Upper lobe of left lung (tissue), 6 donors: ENCODE data around the gene PAK5. TPM values are rescaled to one million over a fixed set of nuclear protein-coding genes. Genes with fewer than 3 reads are reported as not detected.

Experiments used
- ATAC-seq, 2 donors: fragments of 200-7000 bp; cut with Tn5 transposase; one replicate each; pipeline ENCODE4 v1.9.1; 2022; ENCODE audit warnings: mild to moderate bottlenecking in 2 of 2, moderate library complexity in 2 of 2; ENCODE audit not compliant: low FRiP score in 2 of 2
- DNase-seq, 2 donors: peaks; one replicate each; pipeline ENCODE4 v3.0.0-alpha.2; 2019 to 2020
- H3K27ac ChIP-seq, 4 donors: fragments of 200-600 bp; sonication (generic); one replicate each; pipeline ENCODE4 v1.5.1; 2016 to 2019
- H3K27me3 ChIP-seq, 4 donors: fragments of 200-600 bp; sonication (generic); one replicate each; pipeline ENCODE4 v1.5.1; 2017 to 2019
- H3K36me3 ChIP-seq, 4 donors: fragments of 200-600 bp; sonication (generic); one replicate each; pipeline ENCODE4 v1.5.1; 2016 to 2019
- H3K4me1 ChIP-seq, 4 donors: fragments of 200-600 bp; sonication (generic); one replicate each; pipeline ENCODE4 v1.5.1; 2018 to 2019
- H3K4me3 ChIP-seq, 4 donors: fragments of 200-600 bp; sonication (generic); one replicate each; pipeline ENCODE4 v1.5.1; 2017 to 2019; ENCODE audit warnings: mild to moderate bottlenecking in 2 of 4, moderate library complexity in 1 of 4
- H3K9me3 ChIP-seq, 4 donors: fragments of 200-600 bp; sonication (generic); one replicate each; pipeline ENCODE4 v1.5.1; 2018 to 2019
- CTCF ChIP-seq, 6 experiments: fragments of 450-650 bp in 4 of 6; fragments of 200-600 bp in 2 of 6; sonication (generic) in 2 of 6; IDR thresholded peaks; one replicate each; pipeline ENCODE4 v1.5.1; 2016 to 2019; ENCODE audit warnings: antibody characterized with exemption in 6 of 6
- EP300 ChIP-seq, 4 donors: sonication (generic); formaldehyde crosslinking; IDR thresholded peaks; one replicate each; pipeline ENCODE4 v1.5.1; 2017; ENCODE audit warnings: antibody characterized with exemption in 4 of 4, control low read depth in 2 of 4
- POLR2A ChIP-seq, 4 donors: fragments of 450-650 bp; IDR thresholded peaks; one replicate each; pipeline ENCODE4 v1.5.1; 2016 to 2017; ENCODE audit warnings: antibody characterized with exemption in 4 of 4, mild to moderate bottlenecking in 2 of 4
- POLR2AphosphoS5 ChIP-seq, 2 donors: sonication (generic); formaldehyde crosslinking; IDR thresholded peaks; one replicate each; pipeline ENCODE4 v1.5.1; 2017; ENCODE audit warnings: antibody characterized with exemption in 2 of 2
- WGBS, 2 donors: methylation state at CpG; one replicate each; pipeline ENCODE4 v1.1.5; 2017 to 2018; 5-methylcytosine and 5-hydroxymethylcytosine counted together
- total RNA-seq, 6 donors: library from RNA; depleted of rRNA in 4 of 6; stranded (reverse); fragments of >200 nt in 4 of 6; gene quantifications; one replicate each; pipeline versions ENCODE4 v1.1.0 to v1.2.1, GENCODE V29; 2016 to 2021
- donor health status: DM: no; HTN: no; CAD: no; lungs with moderate emphysema.
- donor health status: DM: no; HTN: yes; CAD: no; lungs with severe emphysema.

PAK5 gene
- total RNA-seq, 6 donors from 2014 or later, result 0.17 to 0.30 (median 0.23) TPM; not detected in 2

DNA sequence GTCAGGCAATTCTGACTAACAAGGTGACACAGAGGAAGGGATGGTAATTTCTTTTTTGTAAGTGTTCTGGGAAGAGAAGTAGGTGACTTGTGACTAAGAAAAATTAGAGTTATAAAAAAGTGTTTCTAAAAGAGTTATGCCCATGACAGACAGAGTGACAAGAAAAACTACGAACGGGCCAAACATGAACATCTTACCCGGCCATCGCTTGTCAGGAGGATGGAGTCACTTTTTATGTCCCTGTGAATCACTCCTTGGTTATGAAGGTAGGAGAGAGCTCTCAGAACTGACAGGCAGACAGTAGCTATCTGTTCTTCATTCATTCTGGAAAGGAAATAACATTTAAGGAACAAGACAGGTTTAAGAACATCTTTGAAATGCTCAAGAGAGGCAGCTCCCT lies 281.5 kb downstream of the PAK5 start:
- no peak overlapping the region for H3K27ac ChIP-seq
- no peaks in the 10 kb centered on the region for H3K36me3 ChIP-seq
- no peaks in the 10 kb centered on the region for H3K4me1 ChIP-seq
- no peak overlapping the region for H3K4me3 ChIP-seq
- ATAC-seq (no peak), DNase-seq (no peak)
- WGBS, 2 donors, result 94 to 95% methylated on average over 4 of the region's 4 CpGs
- TF ChIP-seq POLR2A (IDR thresholded peaks at IDR 0.05) (no peak), CTCF (IDR thresholded peaks at IDR 0.05) (no peak), POLR2AphosphoS5 (IDR thresholded peaks at IDR 0.05) (no peak), EP300 (IDR thresholded peaks at IDR 0.05) (no peak)
- H3K9me3 ChIP-seq, result no peaks in the 10 kb centered on the region
- H3K27me3 ChIP-seq, result no peaks in the 10 kb centered on the region

GRCh38 chr20:9555781-9556180 lies 283.1 kb downstream of the PAK5 start:
- TF ChIP-seq EP300 (IDR thresholded peaks at IDR 0.05), result no peak
- TF ChIP-seq POLR2A (IDR thresholded peaks at IDR 0.05), result no peak
- no peak for TF ChIP-seq POLR2AphosphoS5 (IDR thresholded peaks at IDR 0.05)
- TF ChIP-seq CTCF (IDR thresholded peaks at IDR 0.05), result no peak
- Histone ChIP-seq H3K9me3 (no peaks in the 10 kb centered on the region), H3K36me3 (no peaks in the 10 kb centered on the region), H3K27ac (no peak overlapping the region), H3K27me3 (no peaks in the 10 kb centered on the region), H3K4me1 (no peaks in the 10 kb centered on the region), H3K4me3 (no peak overlapping the region)
- WGBS, 2 donors, result 93 to 96% methylated on average over 1 to 2 of the region's 2 CpGs
- no peak for DNase-seq
- no peak for ATAC-seq

DNA sequence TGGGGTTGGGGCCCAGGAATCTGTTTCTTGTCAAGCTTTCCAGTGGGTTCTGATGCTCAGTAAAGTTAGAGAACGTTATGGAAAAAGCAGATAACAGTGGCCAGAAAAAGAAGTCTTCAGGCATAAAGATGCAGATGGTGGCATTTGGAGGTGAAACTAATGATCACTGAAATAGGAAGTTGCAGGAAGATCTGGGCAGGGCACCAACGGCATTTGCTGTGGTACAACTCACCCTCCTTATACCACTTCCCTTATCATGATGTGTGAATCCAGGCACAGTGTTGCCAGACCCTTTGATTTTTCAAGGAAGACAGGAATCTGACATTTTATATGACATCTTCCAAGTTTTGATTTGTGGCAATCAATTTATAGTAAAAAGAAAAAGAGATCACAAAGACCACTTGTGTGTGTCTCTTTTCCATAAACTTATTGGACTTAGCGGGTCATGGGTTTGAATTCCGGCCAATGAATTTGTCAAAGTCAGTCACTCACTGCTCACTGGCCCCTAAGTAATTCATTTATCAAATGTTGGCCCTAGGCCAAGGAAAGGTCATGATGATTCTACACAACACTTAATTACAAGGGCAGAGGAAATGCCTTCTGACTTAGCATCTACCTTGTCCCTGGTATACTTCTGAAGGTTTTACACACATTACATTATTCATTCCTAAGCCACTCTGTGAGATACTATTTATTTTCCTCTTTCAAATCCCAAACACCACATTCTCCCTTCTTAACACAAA lies 286.9 kb downstream of the PAK5 start:
- Histone ChIP-seq H3K9me3 (no peaks in the 10 kb centered on the region), H3K4me1 (no peaks in the 10 kb centered on the region), H3K4me3 (no peak overlapping the region), H3K36me3 (no peaks in the 10 kb centered on the region), H3K27me3 (no peaks in the 10 kb centered on the region), H3K27ac (no peak overlapping the region)
- 55 to 57% methylated on average over 4 of the region's 4 CpGs for WGBS, 2 donors
- ATAC-seq, result no peak
- no peak for DNase-seq
- no peak for TF ChIP-seq CTCF (IDR thresholded peaks at IDR 0.05)
- TF ChIP-seq POLR2AphosphoS5 (IDR thresholded peaks at IDR 0.05), result no peak

- H3K4me3 ChIP-seq, result no peak overlapping the region
- TF ChIP-seq EP300 (IDR thresholded peaks at IDR 0.05) (no peak), POLR2AphosphoS5 (IDR thresholded peaks at IDR 0.05) (no peak), CTCF (IDR thresholded peaks at IDR 0.05) (no peak), POLR2A (IDR thresholded peaks at IDR 0.05) (no peak)
- DNase-seq (no peak), ATAC-seq (no peak)
- no peaks in the 10 kb centered on the region for H3K27me3 ChIP-seq
- no peaks in the 10 kb centered on the region for H3K36me3 ChIP-seq
- WGBS, 2 donors, result 75 to 92% methylated on average over 2 of the region's 2 CpGs
- no peaks in the 10 kb centered on the region for H3K4me1 ChIP-seq
- no peaks in the 10 kb centered on the region for H3K9me3 ChIP-seq
- no peak overlapping the region for H3K27ac ChIP-seq
Observed at GRCh38 chr20:9550871-9551270, 288.0 kb downstream of the PAK5 start.

DNA sequence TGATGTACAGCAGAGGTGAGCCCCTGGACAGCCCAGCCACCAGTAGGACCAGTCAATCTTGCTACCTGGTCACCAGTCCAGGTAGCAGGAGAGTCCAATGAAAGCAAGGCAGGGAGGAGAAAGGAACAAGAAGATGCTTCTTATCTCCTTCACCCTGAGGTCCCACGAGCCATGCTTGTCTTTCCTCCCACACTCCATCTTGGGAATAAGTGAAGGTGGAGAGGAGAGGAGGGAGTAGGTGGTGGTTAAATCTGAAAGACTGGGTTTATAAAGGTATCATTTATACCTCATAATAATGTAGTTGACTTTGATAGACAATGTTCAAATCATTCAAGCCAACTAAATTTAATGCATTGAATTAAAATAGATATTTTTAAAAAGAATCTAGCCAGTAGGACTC lies 288.6 kb downstream of the PAK5 start:
- H3K27me3 ChIP-seq, result no peaks in the 10 kb centered on the region
- H3K9me3 ChIP-seq, result no peaks in the 10 kb centered on the region
- H3K27ac ChIP-seq, result no peak overlapping the region
- H3K4me1 ChIP-seq, result no peaks in the 10 kb centered on the region
- DNase-seq (no peak), ATAC-seq (no peak)
- H3K36me3 ChIP-seq, result no peaks in the 10 kb centered on the region
- WGBS, 2 donors, result 95 to 96% methylated on average over 1 of the region's 1 CpG
- H3K4me3 ChIP-seq, result no peak overlapping the region
- TF ChIP-seq CTCF (IDR thresholded peaks at IDR 0.05), result no peak
- TF ChIP-seq POLR2AphosphoS5 (IDR thresholded peaks at IDR 0.05), result no peak
- no peak for TF ChIP-seq POLR2A (IDR thresholded peaks at IDR 0.05)
- TF ChIP-seq EP300 (IDR thresholded peaks at IDR 0.05), result no peak
